Brain microvascular endothelial cell (primary cell): ENCODE measurements around the gene SNTB2.

Experiments
- DNase-seq: peaks from one replicate; pipeline ENCODE4 v3.0.0-alpha.2; 2020
- H3K27ac ChIP-seq: fragments of 250-450 bp; sonication (Bioruptor Pico); 2 replicates; pipeline ENCODE4 v1.5.1; 2020; ENCODE audit warnings: mild to moderate bottlenecking, moderate library complexity
- H3K27me3 ChIP-seq: fragments of 250-450 bp; sonication (Bioruptor Pico); replicated peaks from 2 replicates; pipeline ENCODE4 v1.5.1; 2020; ENCODE audit warnings: mild to moderate bottlenecking
- H3K36me3 ChIP-seq: fragments of 250-450 bp; sonication (Bioruptor Pico); replicated peaks from 2 replicates; pipeline ENCODE4 v1.5.1; 2020; ENCODE audit warnings: mild to moderate bottlenecking
- H3K4me3 ChIP-seq: 2 replicates; pipeline ENCODE4 v1.5.1; 2011; ENCODE audit warnings: low read depth, mild to moderate bottlenecking, control low read depth, low read length, moderate library complexity
- in situ Hi-C: cut with HindIII; loops from 2 replicates; pipeline ENCODE4 v1.10.0; 2017; ENCODE audit warnings: low sequenced_read_pairs, low pct_ligation_motif_present
- TF ChIP-seq, protein P1 (sequence below): IDR thresholded peaks from 2 replicates; pipeline ENCODE4 v1.5.1; 2011; ENCODE audit warnings: low read depth, mild to moderate bottlenecking, moderate library complexity, low read length, control low read depth, inconsistent platforms; ENCODE audit errors: missing control alignments

SNTB2 gene

GRCh38 chr16:69319826-69320739 is 133.1 kb downstream of the SNTB2 start:
- no peak overlapping the region for H3K27ac ChIP-seq
- in situ Hi-C loops = no loop called here
- no peak overlapping the region for H3K4me3 ChIP-seq
- peaks cover 91% of the 10 kb centered on the region for H3K36me3 ChIP-seq
- TF ChIP-seq, protein P1, sequence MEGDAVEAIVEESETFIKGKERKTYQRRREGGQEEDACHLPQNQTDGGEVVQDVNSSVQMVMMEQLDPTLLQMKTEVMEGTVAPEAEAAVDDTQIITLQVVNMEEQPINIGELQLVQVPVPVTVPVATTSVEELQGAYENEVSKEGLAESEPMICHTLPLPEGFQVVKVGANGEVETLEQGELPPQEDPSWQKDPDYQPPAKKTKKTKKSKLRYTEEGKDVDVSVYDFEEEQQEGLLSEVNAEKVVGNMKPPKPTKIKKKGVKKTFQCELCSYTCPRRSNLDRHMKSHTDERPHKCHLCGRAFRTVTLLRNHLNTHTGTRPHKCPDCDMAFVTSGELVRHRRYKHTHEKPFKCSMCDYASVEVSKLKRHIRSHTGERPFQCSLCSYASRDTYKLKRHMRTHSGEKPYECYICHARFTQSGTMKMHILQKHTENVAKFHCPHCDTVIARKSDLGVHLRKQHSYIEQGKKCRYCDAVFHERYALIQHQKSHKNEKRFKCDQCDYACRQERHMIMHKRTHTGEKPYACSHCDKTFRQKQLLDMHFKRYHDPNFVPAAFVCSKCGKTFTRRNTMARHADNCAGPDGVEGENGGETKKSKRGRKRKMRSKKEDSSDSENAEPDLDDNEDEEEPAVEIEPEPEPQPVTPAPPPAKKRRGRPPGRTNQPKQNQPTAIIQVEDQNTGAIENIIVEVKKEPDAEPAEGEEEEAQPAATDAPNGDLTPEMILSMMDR = no peak
- no peak for DNase-seq
- H3K27me3 ChIP-seq = no peaks in the 10 kb centered on the region

GRCh38 chr16:69320740-69321073 is 133.7 kb downstream of the SNTB2 start:
- TF ChIP-seq, protein P1 = no peak
- H3K27me3 ChIP-seq = no peaks in the 10 kb centered on the region
- peaks cover 89% of the 10 kb centered on the region for H3K36me3 ChIP-seq
- H3K4me3 ChIP-seq = no peak overlapping the region
- in situ Hi-C loops = no loop called here
- H3K27ac ChIP-seq = no peak overlapping the region
- no peak for DNase-seq

DNA sequence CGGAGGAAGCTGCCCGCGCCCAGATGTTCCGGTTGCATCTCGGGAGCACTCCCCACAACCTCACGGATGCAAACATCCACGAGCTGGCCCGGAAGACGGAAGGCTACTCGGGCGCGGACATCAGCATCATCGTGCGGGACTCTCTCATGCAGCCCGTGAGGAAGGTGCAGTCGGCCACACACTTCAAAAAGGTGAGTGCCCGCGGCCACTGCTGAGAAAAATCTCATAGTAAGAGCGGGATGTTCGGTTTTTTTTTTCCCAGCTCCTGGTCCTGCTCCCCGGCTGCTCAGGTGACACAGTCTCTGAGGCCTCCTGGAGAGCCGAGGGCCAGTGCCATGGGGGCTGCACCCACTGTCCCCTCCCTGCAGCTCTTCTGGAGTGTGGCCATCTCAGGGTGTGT is 134.1 kb downstream of the SNTB2 start:
- Histone ChIP-seq H3K36me3 (peaks cover 89% of the 10 kb centered on the region), H3K27ac (no peak overlapping the region), H3K4me3 (no peak overlapping the region), H3K27me3 (no peaks in the 10 kb centered on the region)
- TF ChIP-seq, protein P1 = no peak
- no peak for DNase-seq
- in situ Hi-C loops = no loop called here

DNA sequence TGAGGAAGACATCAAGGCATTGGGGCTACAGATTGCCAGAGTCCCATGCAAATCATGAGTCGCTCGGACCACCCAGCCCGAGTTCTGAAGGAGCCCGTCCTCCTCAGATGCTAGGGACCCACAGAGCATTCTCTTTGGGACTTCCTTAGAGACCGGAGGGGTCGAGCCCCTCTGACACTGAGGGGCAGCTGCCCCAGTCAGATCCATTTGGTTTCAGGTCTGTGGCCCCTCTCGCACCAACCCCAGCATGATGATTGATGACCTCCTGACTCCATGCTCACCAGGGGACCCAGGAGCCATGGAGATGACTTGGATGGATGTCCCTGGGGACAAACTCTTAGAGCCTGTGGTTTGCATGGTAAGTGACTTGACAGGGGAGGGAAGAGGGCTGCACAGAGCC is 135.4 kb downstream of the SNTB2 start:
- no peak for DNase-seq
- Histone ChIP-seq H3K27ac (no peak overlapping the region), H3K36me3 (peaks cover 87% of the 10 kb centered on the region), H3K4me3 (no peak overlapping the region), H3K27me3 (no peaks in the 10 kb centered on the region)
- in situ Hi-C loops = no loop called here
- TF ChIP-seq, protein P1 = no peak

DNA sequence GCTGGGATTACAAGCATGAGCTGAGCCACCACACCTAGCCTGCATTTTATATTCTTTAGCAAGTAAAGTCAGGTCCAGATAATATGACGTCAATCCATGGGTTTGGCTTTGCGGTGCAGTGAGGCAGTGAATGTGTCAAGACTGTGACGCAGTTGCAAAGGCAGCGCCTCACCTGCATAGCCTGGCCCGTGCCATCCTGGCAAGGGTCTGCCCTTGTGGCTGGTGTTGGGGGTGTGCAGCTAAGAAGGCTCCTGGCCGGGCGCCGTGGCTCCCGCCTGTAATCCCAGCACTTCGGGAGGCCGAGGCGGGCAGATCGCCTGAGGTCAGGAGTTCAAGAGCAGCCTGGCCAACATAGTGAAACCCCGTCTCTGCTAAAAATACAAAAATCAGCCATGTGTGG is 136.5 kb downstream of the SNTB2 start:
- peaks cover 87% of the 10 kb centered on the region for H3K36me3 ChIP-seq

More for the DNA sequence above, 136.5 kb downstream of the SNTB2 start:
- TF ChIP-seq, protein P1 = no peak
- H3K4me3 ChIP-seq = no peak overlapping the region
- H3K27ac ChIP-seq = no peak overlapping the region
- in situ Hi-C loops = no loop called here
- no peaks in the 10 kb centered on the region for H3K27me3 ChIP-seq
- no peak for DNase-seq
